HAP-1 (cell line): ENCODE results near the gene PPP1R7.

Experiments
- DNase-seq, 2 experiments: peaks; one replicate each; pipeline ENCODE4 v3.0.0-alpha.2; 2016 to 2020; ENCODE audit warnings: low spot score in 2 of 2
- H3K27me3 ChIP-seq: fragments of 250-450 bp; sonication (Bioruptor Pico); 2 replicates; pipeline ENCODE4 v1.5.1; 2020; ENCODE audit warnings: low read depth, mild to moderate bottlenecking, moderate library complexity
- H3K36me3 ChIP-seq: fragments of 250-450 bp; sonication (Bioruptor Pico); replicated peaks from 2 replicates; pipeline ENCODE4 v1.5.1; 2020; ENCODE audit warnings: mild to moderate bottlenecking
- H3K4me1 ChIP-seq: fragments of 250-450 bp; sonication (Bioruptor Pico); 2 replicates; pipeline ENCODE4 v1.5.1; 2020; ENCODE audit warnings: mild to moderate bottlenecking
- H3K4me3 ChIP-seq: fragments of 250-450 bp; sonication (Bioruptor Pico); 2 replicates; pipeline ENCODE4 v1.5.1; 2020; ENCODE audit warnings: mild to moderate bottlenecking, moderate library complexity
- H3K9me3 ChIP-seq: fragments of 250-450 bp; sonication (Bioruptor Pico); 2 replicates; pipeline ENCODE4 v1.5.1; 2020; ENCODE audit warnings: mild to moderate bottlenecking, moderate library complexity
- in situ Hi-C: fragments of 300-500 bp; cut with MboI; formaldehyde crosslinking; loops from 3 replicates; pipeline ENCODE4 v1.14.3; 2020; ENCODE audit warnings: low sequenced_read_pairs, inconsistent platforms, mixed read lengths

Gene PPP1R7

GRCh38 chr2:241203218-241204009 lies 53.1 kb downstream of the PPP1R7 start:
- Histone ChIP-seq H3K4me1 (no peaks in the 10 kb centered on the region), H3K9me3 (no peaks in the 10 kb centered on the region), H3K4me3 (no peak overlapping the region), H3K36me3 (no peaks in the 10 kb centered on the region), H3K27me3 (no peaks in the 10 kb centered on the region)
- no peak for DNase-seq
- in situ Hi-C loops, result no loop called here

GRCh38 chr2:241204010-241204384 lies 53.7 kb downstream of the PPP1R7 start:
- no peaks in the 10 kb centered on the region for H3K27me3 ChIP-seq
- no peak for DNase-seq
- no peaks in the 10 kb centered on the region for H3K9me3 ChIP-seq
- no peaks in the 10 kb centered on the region for H3K36me3 ChIP-seq
- H3K4me1 ChIP-seq, result no peaks in the 10 kb centered on the region
- H3K4me3 ChIP-seq, result no peak overlapping the region
- in situ Hi-C loops, result no loop called here

- H3K36me3 ChIP-seq, result no peaks in the 10 kb centered on the region
- in situ Hi-C loops, result no loop called here
- H3K4me3 ChIP-seq, result no peak overlapping the region
- no peak for DNase-seq
- no peaks in the 10 kb centered on the region for H3K9me3 ChIP-seq
- H3K4me1 ChIP-seq, result no peaks in the 10 kb centered on the region
- H3K27me3 ChIP-seq, result no peaks in the 10 kb centered on the region
These were observed 54.2 kb downstream of the PPP1R7 start for GRCh38 chr2:241204490-241204889.

- Histone ChIP-seq H3K27me3 (no peaks in the 10 kb centered on the region), H3K4me3 (no peak overlapping the region), H3K4me1 (no peaks in the 10 kb centered on the region), H3K9me3 (no peaks in the 10 kb centered on the region), H3K36me3 (no peaks in the 10 kb centered on the region)
- in situ Hi-C loops, result no loop called here
- DNase-seq, result no peak
These were observed 54.8 kb downstream of the PPP1R7 start for GRCh38 chr2:241205086-241205485.

- in situ Hi-C loops, result no loop called here
- Histone ChIP-seq H3K4me3 (no peak overlapping the region), H3K4me1 (peaks cover 10% of the 10 kb centered on the region), H3K9me3 (no peaks in the 10 kb centered on the region), H3K27me3 (no peaks in the 10 kb centered on the region), H3K36me3 (no peaks in the 10 kb centered on the region)
- DNase-seq, result no peak
These were observed 56.9 kb downstream of the PPP1R7 start for GRCh38 chr2:241207151-241207550.

GRCh38 chr2:241207641-241208040 lies 57.4 kb downstream of the PPP1R7 start:
- in situ Hi-C loops, result no loop called here
- Histone ChIP-seq H3K4me1 (peaks cover 10% of the 10 kb centered on the region), H3K27me3 (no peaks in the 10 kb centered on the region), H3K36me3 (no peaks in the 10 kb centered on the region), H3K9me3 (no peaks in the 10 kb centered on the region), H3K4me3 (no peak overlapping the region)
- no peak for DNase-seq

GRCh38 chr2:241208058-241208457 lies 57.8 kb downstream of the PPP1R7 start:
- H3K4me1 ChIP-seq, result peaks cover 10% of the 10 kb centered on the region
- no peak overlapping the region for H3K4me3 ChIP-seq
- H3K9me3 ChIP-seq, result no peaks in the 10 kb centered on the region
- H3K27me3 ChIP-seq, result no peaks in the 10 kb centered on the region
- no peak for DNase-seq
- in situ Hi-C loops, result no loop called here
- H3K36me3 ChIP-seq, result no peaks in the 10 kb centered on the region

- H3K4me3 ChIP-seq, result no peak overlapping the region
- H3K9me3 ChIP-seq, result no peaks in the 10 kb centered on the region
- DNase-seq, result no peak
- no peaks in the 10 kb centered on the region for H3K36me3 ChIP-seq
- H3K27me3 ChIP-seq, result no peaks in the 10 kb centered on the region
- in situ Hi-C loops, result no loop called here
- peaks cover 10% of the 10 kb centered on the region for H3K4me1 ChIP-seq
These were observed 59.0 kb downstream of the PPP1R7 start for GRCh38 chr2:241209271-241209670.

- Histone ChIP-seq H3K4me3 (no peak overlapping the region), H3K36me3 (no peaks in the 10 kb centered on the region), H3K4me1 (peaks cover 10% of the 10 kb centered on the region), H3K9me3 (no peaks in the 10 kb centered on the region), H3K27me3 (no peaks in the 10 kb centered on the region)
- DNase-seq, result peak; percentile 75 to 83
- in situ Hi-C loops, result no loop called here
These were observed 61.0 kb downstream of the PPP1R7 start for GRCh38 chr2:241211276-241211675.

- Histone ChIP-seq H3K4me3 (no peak overlapping the region), H3K4me1 (peaks cover 13% of the 10 kb centered on the region), H3K36me3 (no peaks in the 10 kb centered on the region), H3K9me3 (no peaks in the 10 kb centered on the region), H3K27me3 (no peaks in the 10 kb centered on the region)
- no peak for DNase-seq
- in situ Hi-C loops, result no loop called here
These were observed 62.8 kb downstream of the PPP1R7 start for GRCh38 chr2:241213041-241213440.

- no peaks in the 10 kb centered on the region for H3K27me3 ChIP-seq
- no peak overlapping the region for H3K4me3 ChIP-seq
- in situ Hi-C loops, result no loop called here
These were observed 63.3 kb downstream of the PPP1R7 start for GRCh38 chr2:241213567-241213966.

GRCh38 chr2:241214209-241214608 lies 63.9 kb downstream of the PPP1R7 start:
- Histone ChIP-seq H3K4me3 (no peak overlapping the region), H3K27me3 (no peaks in the 10 kb centered on the region)
- in situ Hi-C loops, result no loop called here

More at GRCh38 chr2:241213567-241213966, 63.3 kb downstream of the PPP1R7 start:
- H3K4me1 ChIP-seq, result peaks cover 13% of the 10 kb centered on the region
- no peaks in the 10 kb centered on the region for H3K9me3 ChIP-seq
- no peak for DNase-seq
- no peaks in the 10 kb centered on the region for H3K36me3 ChIP-seq

GRCh38 chr2:241214766-241215165 lies 64.5 kb downstream of the PPP1R7 start:
- Histone ChIP-seq H3K4me1 (peaks cover 17% of the 10 kb centered on the region), H3K36me3 (no peaks in the 10 kb centered on the region), H3K9me3 (no peaks in the 10 kb centered on the region), H3K4me3 (no peak overlapping the region), H3K27me3 (no peaks in the 10 kb centered on the region)
- in situ Hi-C loops, result no loop called here
- DNase-seq, result no peak

More at GRCh38 chr2:241214209-241214608, 63.9 kb downstream of the PPP1R7 start:
- DNase-seq, result no peak
- peaks cover 16% of the 10 kb centered on the region for H3K4me1 ChIP-seq
- H3K9me3 ChIP-seq, result no peaks in the 10 kb centered on the region
- no peaks in the 10 kb centered on the region for H3K36me3 ChIP-seq

GRCh38 chr2:241215421-241215820 lies 65.2 kb downstream of the PPP1R7 start:
- no peak for DNase-seq
- Histone ChIP-seq H3K36me3 (no peaks in the 10 kb centered on the region), H3K4me1 (peaks cover 17% of the 10 kb centered on the region), H3K4me3 (no peak overlapping the region), H3K27me3 (no peaks in the 10 kb centered on the region), H3K9me3 (no peaks in the 10 kb centered on the region)
- in situ Hi-C loops, result no loop called here
